H1 (cell line): ENCODE results near the gene NAGLU. TPM values are rescaled to one million over a fixed set of nuclear protein-coding genes. Genes with fewer than 3 reads are reported as not detected.
A peak's percentile ranks its signal among the peaks of the same experiment; 100 is the strongest.

Source experiments
- CTCF ChIA-PET: fragments of 300-600 bp; sonication (Branson Sonifier 250); formaldehyde crosslinking; loops from one replicate; lab custom pipeline; 2021; ENCODE audit not compliant: partially characterized antibody; lab: Charles Lee
- POLR2A ChIA-PET: fragments of 300-600 bp; sonication (Branson Sonifier 250); formaldehyde crosslinking; loops from one replicate; lab custom pipeline; 2021; ENCODE audit warnings: inconsistent platforms; ENCODE audit not compliant: partially characterized antibody; lab: Charles Lee
- DNase-seq, 2 experiments: peaks; one replicate each; pipeline versions ENCODE4 v3.0.0 to v3.0.0-alpha.2; 2010 to 2022; ENCODE audit warnings: low spot score in 2 of 2, low read depth in 1 of 2, mixed read lengths in 1 of 2
- FAIRE-seq: peaks from 2 replicates; lab custom pipeline; 2011; peaks lifted over from hg19 to GRCh38; lab: Jason Lieb, UNC
- H2AFZ ChIP-seq: 2 replicates; pipeline ENCODE4 v1.8.1; 2012; ENCODE audit warnings: low read length, inconsistent platforms
- H2AK5ac ChIP-seq: 2 replicates; pipeline ENCODE4 v1.6.1; 2013; ENCODE audit warnings: low read depth, low read length
- H2BK120ac ChIP-seq: replicated peaks from 2 replicates; pipeline ENCODE3; 2013; ENCODE audit warnings: low read depth, low read length, inconsistent platforms
- H2BK12ac ChIP-seq: 2 replicates; pipeline ENCODE4 v1.6.1; 2013; ENCODE audit warnings: low read depth, low read length
- H2BK15ac ChIP-seq: 2 replicates; pipeline ENCODE4 v1.6.1; 2013; ENCODE audit warnings: low read length
- H2BK20ac ChIP-seq: 2 replicates; pipeline ENCODE4 v1.6.1; 2013; ENCODE audit warnings: low read length
- H2BK5ac ChIP-seq: 2 replicates; pipeline ENCODE4 v1.6.1; 2013; ENCODE audit warnings: low read depth, low read length
- H3K14ac ChIP-seq: 2 replicates; pipeline ENCODE4 v1.6.1; 2013; ENCODE audit warnings: inconsistent platforms; ENCODE audit not compliant: insufficient read length
- H3K18ac ChIP-seq: 2 replicates; pipeline ENCODE4 v1.6.1; 2013; ENCODE audit warnings: low read length; ENCODE audit errors: extremely low read depth
- H3K23ac ChIP-seq: 2 replicates; pipeline ENCODE4 v1.6.1; 2013; ENCODE audit warnings: inconsistent platforms; ENCODE audit not compliant: insufficient read length
- H3K23me2 ChIP-seq: 2 replicates; pipeline ENCODE4 v1.6.1; 2013; ENCODE audit warnings: low read depth, low read length
- H3K27ac ChIP-seq: 2 replicates; pipeline ENCODE4 v1.6.1; 2011; ENCODE audit warnings: low read depth, low read length, inconsistent platforms
- H3K27me3 ChIP-seq, 4 experiments: replicated peaks in 1 of 4; 1 replicate in 1 of 4; 2 replicates in 3 of 4; pipeline versions ENCODE4 v1.6.1 to v1.8.1; 2011 to 2013; ENCODE audit warnings: low read length in 3 of 4, mild to moderate bottlenecking in 3 of 4, inconsistent platforms in 2 of 4, mixed read lengths in 2 of 4, moderate library complexity in 1 of 4; ENCODE audit not compliant: control insufficient read depth in 3 of 4, insufficient read depth in 3 of 4; ENCODE audit errors: extremely low read depth in 1 of 4
- H3K36me3 ChIP-seq, 4 experiments: 2 replicates each; pipeline versions ENCODE4 v1.6.1 to v1.8.1; 2011 to 2013; ENCODE audit warnings: mild to moderate bottlenecking in 4 of 4, low read length in 3 of 4, moderate library complexity in 2 of 4, control low read depth in 1 of 4, inconsistent platforms in 1 of 4; ENCODE audit not compliant: insufficient read depth in 4 of 4, control insufficient read depth in 2 of 4
- H3K4ac ChIP-seq: replicated peaks from 2 replicates; pipeline ENCODE3; 2013; ENCODE audit warnings: low read length, low read depth, mixed read lengths, inconsistent platforms; ENCODE audit not compliant: insufficient read length
- H3K4me1 ChIP-seq, 4 experiments: replicated peaks in 1 of 4; 1 replicate in 1 of 4; 2 replicates in 3 of 4; pipeline versions ENCODE4 v1.6.1 to v1.8.1; 2011 to 2013; ENCODE audit warnings: low read length in 3 of 4, inconsistent platforms in 2 of 4, mixed read lengths in 1 of 4; ENCODE audit not compliant: insufficient read depth in 4 of 4, control insufficient read depth in 3 of 4
- H3K4me2 ChIP-seq, 2 experiments: 2 replicates each; pipeline versions ENCODE4 v1.6.1 to v1.8.1; 2011 to 2013; ENCODE audit warnings: low read depth in 2 of 2, low read length in 2 of 2, control low read depth in 1 of 2, inconsistent platforms in 1 of 2, mild to moderate bottlenecking in 1 of 2; ENCODE audit not compliant: insufficient read depth in 1 of 2
- H3K4me3 ChIP-seq, 4 experiments: fragments of 200-600, 300-600 bp in 1 of 4; sonication (generic), shearing (Covaris generic), sonication (Bioruptor Twin) in 1 of 4; 2 replicates each; pipeline versions ENCODE4 v1.5.1 to v1.8.1; 2011 to 2016; ENCODE audit warnings: low read length in 4 of 4, low read depth in 3 of 4, control low read depth in 2 of 4, inconsistent platforms in 2 of 4, mild to moderate bottlenecking in 2 of 4, mixed read lengths in 1 of 4, moderate library complexity in 1 of 4; ENCODE audit not compliant: insufficient read depth in 2 of 4; ENCODE audit errors: extremely low read depth in 1 of 4
- H3K56ac ChIP-seq: replicated peaks from 2 replicates; pipeline ENCODE3; 2013; ENCODE audit warnings: low read depth, mild to moderate bottlenecking, mixed read lengths, low read length, inconsistent platforms; ENCODE audit not compliant: insufficient read length
- H3K79me1 ChIP-seq: 2 replicates; pipeline ENCODE4 v1.6.1; 2013; ENCODE audit warnings: low read depth, low read length, control low read depth
- H3K79me2 ChIP-seq, 2 experiments: 2 replicates each; pipeline versions ENCODE4 v1.6.1 to v1.8.1; 2012 to 2013; ENCODE audit warnings: low read length in 2 of 2, mild to moderate bottlenecking in 2 of 2, inconsistent platforms in 1 of 2; ENCODE audit not compliant: insufficient read depth in 2 of 2, control insufficient read depth in 1 of 2
- H3K9ac ChIP-seq, 4 experiments: replicated peaks in 1 of 4; 1 replicate in 1 of 4; 2 replicates in 3 of 4; pipeline versions ENCODE4 v1.6.1 to v1.8.1; 2011 to 2013; ENCODE audit warnings: low read depth in 3 of 4, low read length in 3 of 4, control low read depth in 2 of 4, mild to moderate bottlenecking in 2 of 4, moderate library complexity in 2 of 4, inconsistent platforms in 1 of 4; ENCODE audit errors: extremely low read depth in 1 of 4
- H3K9me3 ChIP-seq, 2 experiments: 2 replicates each; pipeline versions ENCODE4 v1.6.1 to v1.8.1; 2012 to 2013; ENCODE audit warnings: mild to moderate bottlenecking in 2 of 2, moderate library complexity in 2 of 2, control low read depth in 1 of 2, inconsistent platforms in 1 of 2, low read depth in 1 of 2, low read length in 1 of 2, mixed read lengths in 1 of 2; ENCODE audit not compliant: insufficient read depth in 2 of 2
- H4K20me1 ChIP-seq, 2 experiments: replicated peaks in 1 of 2; 2 replicates each; pipeline versions ENCODE3 to v1.8.1; 2011 to 2013; ENCODE audit warnings: inconsistent platforms in 2 of 2, low read length in 2 of 2, mild to moderate bottlenecking in 1 of 2; ENCODE audit not compliant: insufficient read depth in 2 of 2, control insufficient read depth in 1 of 2
- H4K5ac ChIP-seq: 2 replicates; pipeline ENCODE4 v1.6.1; 2013; ENCODE audit warnings: low read length, low read depth, mixed read lengths, inconsistent platforms; ENCODE audit not compliant: insufficient read length
- H4K8ac ChIP-seq: 2 replicates; pipeline ENCODE4 v1.8.0; 2013; ENCODE audit warnings: mild to moderate bottlenecking, moderate library complexity, low read length, inconsistent platforms; ENCODE audit not compliant: insufficient read depth; ENCODE audit errors: extremely low read depth
- H4K91ac ChIP-seq: replicated peaks from 2 replicates; pipeline ENCODE3; 2013; ENCODE audit warnings: low read length, mixed read lengths, inconsistent platforms; ENCODE audit not compliant: insufficient read length
- ASH2L ChIP-seq: fragments of 200-600, 300-600 bp; sonication (generic); IDR thresholded peaks from one replicate; pipeline ENCODE4 v1.7.1; 2017; ENCODE audit warnings: low read length
- EGR1 ChIP-seq: IDR thresholded peaks from 2 replicates; pipeline ENCODE4 v1.6.1; 2011; ENCODE audit warnings: low read depth, low read length, borderline replicate concordance
- EZH2 ChIP-seq: fragments of 200-600 bp; sonication (generic); IDR thresholded peaks from 2 replicates; pipeline ENCODE4 v1.7.1; 2012; ENCODE audit warnings: low read depth, mild to moderate bottlenecking, moderate library complexity, low read length, inconsistent platforms; ENCODE audit not compliant: severe bottlenecking
- RBBP5 ChIP-seq: IDR thresholded peaks from 2 replicates; pipeline ENCODE4 v1.7.1; 2012; ENCODE audit warnings: low read depth, mild to moderate bottlenecking, inconsistent platforms, low read length, moderate library complexity, borderline replicate concordance
- SP2 ChIP-seq: IDR thresholded peaks from 2 replicates; pipeline ENCODE4 v1.6.1; 2012; ENCODE audit warnings: mild to moderate bottlenecking, low read length, inconsistent platforms
- TBP ChIP-seq: IDR thresholded peaks from 2 replicates; pipeline ENCODE4 v1.6.1; 2011; ENCODE audit warnings: low read depth, low read length, improper control_type of control experiment
- TEAD4 ChIP-seq: IDR thresholded peaks from 2 replicates; pipeline ENCODE4 v1.6.1; 2012; ENCODE audit warnings: low read depth, low read length, inconsistent platforms, mixed read lengths
- ZNF274 ChIP-seq: IDR thresholded peaks from 2 replicates; pipeline ENCODE4 v1.7.0; 2012; ENCODE audit warnings: low read length, borderline replicate concordance; ENCODE audit errors: extremely low read depth
- WGBS, 2 experiments: shearing (Covaris generic) in 1 of 2; methylation state at CpG; one replicate each; pipeline versions ENCODE4 v1.1.6 to v1.1.7; 2013 to 2015; ENCODE audit warnings: low lambda C conversion rate in 2 of 2, mixed read lengths in 2 of 2, inconsistent platforms in 1 of 2, low coverage in 1 of 2, missing lambda C conversion rate in 1 of 2; ENCODE audit not compliant: insufficient replicate concordance in 2 of 2, insufficient coverage in 1 of 2, insufficient read length in 1 of 2; ENCODE audit errors: extremely low coverage in 1 of 2, missing lambda C conversion rate in 1 of 2; 5-methylcytosine and 5-hydroxymethylcytosine counted together
- polyA plus RNA-seq, 7 experiments: library from polyadenylated mRNA; depleted of rRNA in 3 of 7; stranded (reverse) in 5 of 7; unstranded in 2 of 7; fragments of >200 nt in 5 of 7; fragments of 200-250 nt in 2 of 7; gene quantifications; 1 replicate in 5 of 7; 2 replicates in 1 of 7; 4 replicates in 1 of 7; pipeline versions ENCODE4 v1.2.1 to v1.2.3, GENCODE V29; 2011 to 2013; ENCODE audit warnings: missing spikeins in 2 of 7, mixed read lengths in 2 of 7
- total RNA-seq: library from RNA; stranded (reverse); fragmentation: NEBNext Ultra II Directional; extraction: Animal tissue kit (Norgen Biotek cat#: 25700); gene quantifications from 2 replicates; pipeline ENCODE4 v1.2.1, GENCODE V29; 2021

Gene NAGLU
- total and polyA plus RNA-seq, 2 of the 8 experiments (the other 6 are each of a cell fraction or from before 2014, with no cell fraction given): 21.3 to 21.6 TPM

GRCh38 chr17:42537156-42537805 is 1.2 kb downstream of the NAGLU start:
- peak overlapping the region; percentile 79 for H2BK5ac ChIP-seq
- H4K20me1 ChIP-seq: peaks cover 1 to 2% of the 10 kb centered on the region in 2 experiments
- no peaks in the 10 kb centered on the region for H3K9me3 ChIP-seq
- H2AFZ ChIP-seq: no peak overlapping the region
- no peak for DNase-seq
- peak overlapping the region; percentile 34 for H3K56ac ChIP-seq
- 90% methylated on average over 28 of the region's 31 CpGs; no CpG with 5 or more reads in 1 of the 2 experiments for WGBS, 2 experiments
- TF ChIP-seq RBBP5 (no peak), SP2 (no peak), ASH2L (no peak), TEAD4 (no peak), EGR1 (no peak), TBP (no peak), EZH2 (no peak), ZNF274 (no peak)
- FAIRE-seq: no peak
- peak overlapping the region; percentile 25 for H4K91ac ChIP-seq
- H4K5ac ChIP-seq: peak overlapping the region; percentile 70
- no peak overlapping the region for H2BK15ac ChIP-seq
- H3K23ac ChIP-seq: no peak overlapping the region
- peak overlapping the region; percentile 94 to 95 for H3K4me2 ChIP-seq
- no peaks in the 10 kb centered on the region; a peak in 1 of 7 replicates for H3K27me3 ChIP-seq
- H3K4ac ChIP-seq: peak overlapping the region; percentile 92
- H3K27ac ChIP-seq: no peak overlapping the region
- no peak overlapping the region for H3K18ac ChIP-seq
- ChIA-PET CTCF (interaction anchor here (1.5 to 5.1 kb wide), 3 partner anchors 11 to 20 kb away, joined by 5 to 28 read pairs (median 10); no protein-coding TSS in a partner anchor), POLR2A (interaction anchor here (0.8 to 4.3 kb wide), 9 partner anchors 10 to 209 kb away, joined by 3 to 43 read pairs (median 8); partner anchors contain the start of genes CAVIN1 and COASY)
- H3K14ac ChIP-seq: no peak overlapping the region
- H4K8ac ChIP-seq: 0 out of 2 replicates have a peak overlapping the region, but pooled peaks have one; percentile 87
- H3K4me3 ChIP-seq: peak overlapping the region; percentile 50 to 72 (median 62)
- H3K79me2 ChIP-seq: no peaks in the 10 kb centered on the region
- no peak overlapping the region for H2BK20ac ChIP-seq
- H3K4me1 ChIP-seq: peaks cover 0 to 15% (median 13%) of the 10 kb centered on the region in 4 experiments; a peak in 6 of 7 replicates
- H2BK12ac ChIP-seq: 0 out of 2 replicates have a peak overlapping the region, but pooled peaks have one; percentile 75
- H3K36me3 ChIP-seq: peaks cover 0 to 9% (median 4%) of the 10 kb centered on the region in 4 experiments; a peak in 3 of 8 replicates
- peak overlapping the region in 3 of 4 experiments; percentile 56 to 71 (median 62); a peak in 4 of 7 replicates for H3K9ac ChIP-seq
- H3K23me2 ChIP-seq: peaks cover 9% of the 10 kb centered on the region
- peak overlapping the region; percentile 45; the same call in 1 of the 2 replicates for H2AK5ac ChIP-seq
- no peaks in the 10 kb centered on the region; the same call in 1 of the 2 replicates for H3K79me1 ChIP-seq
- no peak overlapping the region for H2BK120ac ChIP-seq
